Stimulated activated CD8-positive, alpha-beta memory T cell treated with anti-CD3 and anti-CD28 coated beads, Interleukin-7, amount 100 ng/mL, for 1 hour (primary cell): Measurements from ENCODE around the gene RAB36.
"Not testable (repeated sequence)": the region's sequence is repeated elsewhere in the genome, so short reads cannot be mapped to it uniquely, and the experiment has no call there.

Experiments
- DNase-seq, 2 donors: peaks; one replicate each; pipeline ENCODE4 v3.0.0-alpha.2; 2020; ENCODE audit warnings: low read depth in 2 of 2

Gene RAB36

GRCh38 chr22:23121000-23121421 lies 24.3 kb upstream of the RAB36 start:
- DNase-seq, result no peak

- no peak for DNase-seq
Observed at GRCh38 chr22:23121424-23121823, 23.9 kb upstream of the RAB36 start.

GRCh38 chr22:23122216-23122957 lies 22.9 kb upstream of the RAB36 start:
- no peak for DNase-seq

- DNase-seq, result no peak
Observed at GRCh38 chr22:23122992-23123803, 22.1 kb upstream of the RAB36 start.

- no peak for DNase-seq
Observed at GRCh38 chr22:23123804-23124254, 21.4 kb upstream of the RAB36 start.

GRCh38 chr22:23124611-23125511 lies 20.4 kb upstream of the RAB36 start:
- DNase-seq, result no peak

- DNase-seq, result no peak
Observed at GRCh38 chr22:23125512-23126103, 19.7 kb upstream of the RAB36 start.

- DNase-seq, result no peak
Observed at GRCh38 chr22:23126165-23127054, 18.9 kb upstream of the RAB36 start.

- no peak for DNase-seq
Observed at GRCh38 chr22:23127055-23127756, 18.1 kb upstream of the RAB36 start.

GRCh38 chr22:23127788-23128187 lies 17.5 kb upstream of the RAB36 start:
- DNase-seq, result no peak

GRCh38 chr22:23128269-23129108 lies 16.8 kb upstream of the RAB36 start:
- peak; percentile 40 to 60 for DNase-seq

GRCh38 chr22:23129149-23129548 lies 16.1 kb upstream of the RAB36 start:
- no peak for DNase-seq

- DNase-seq, result no peak
Observed at GRCh38 chr22:23130697-23131096, 14.6 kb upstream of the RAB36 start.

GRCh38 chr22:23131931-23132330 lies 13.3 kb upstream of the RAB36 start:
- DNase-seq, result no peak

GRCh38 chr22:23132376-23133091 lies 12.7 kb upstream of the RAB36 start:
- no peak for DNase-seq

- no peak for DNase-seq
Observed at GRCh38 chr22:23133922-23134321, 11.4 kb upstream of the RAB36 start.

GRCh38 chr22:23136991-23137390 lies 8.3 kb upstream of the RAB36 start:
- DNase-seq, result not testable (repeated sequence)

- no peak for DNase-seq
Observed at GRCh38 chr22:23137468-23137867, 7.8 kb upstream of the RAB36 start.
